ENCODE data around the gene HBS1L.
"Not testable (repeated sequence)": the region's sequence is repeated elsewhere in the genome, so short reads cannot be mapped to it uniquely, and the experiment has no call there.

HBS1L gene

DNA sequence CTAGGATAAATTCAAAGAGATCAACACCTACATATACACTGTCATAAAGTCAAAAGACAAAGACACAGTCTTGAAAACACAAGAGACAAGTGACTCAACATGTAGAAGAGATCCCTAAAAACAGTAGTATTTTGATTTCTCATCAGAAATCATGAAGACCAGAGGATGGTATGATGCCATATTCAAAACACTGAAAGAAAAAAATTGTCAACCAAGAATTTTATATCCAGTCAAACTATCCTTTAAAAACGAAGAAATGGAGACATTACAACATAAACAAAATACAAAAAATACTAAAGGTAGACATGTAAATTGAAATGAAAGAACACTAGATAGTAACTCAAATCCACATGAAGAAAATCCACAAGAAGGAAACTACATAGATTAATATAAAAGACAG is 27.3 kb upstream of the HBS1L start:
- in situ Hi-C loops (cut with MboI; ENCODE audit: low sequenced_read_pairs) = no loop called here

DNA sequence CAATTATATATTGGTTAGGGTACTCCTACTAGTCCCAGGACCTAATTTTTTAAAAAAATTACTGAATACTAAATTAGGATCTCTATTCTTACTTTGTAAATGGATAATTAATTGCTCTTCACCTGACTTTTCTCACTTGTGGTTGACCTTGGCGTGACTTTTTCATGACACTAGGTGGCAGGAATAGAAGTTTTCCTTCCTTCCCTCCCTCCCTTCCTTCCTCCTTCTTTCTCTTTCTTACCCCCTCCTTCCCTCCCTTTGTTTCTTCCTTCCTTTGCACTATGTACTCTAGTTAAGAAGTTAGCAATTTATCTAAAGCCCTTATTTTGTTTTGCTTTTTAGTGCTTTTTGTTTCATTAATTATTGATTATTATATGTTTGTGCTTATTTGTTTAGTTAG is 20.4 kb upstream of the HBS1L start:
- in situ Hi-C loops (cut with MboI; ENCODE audit: low sequenced_read_pairs) = no loop called here

- in situ Hi-C loops (cut with MboI; ENCODE audit: low sequenced_read_pairs) = no loop called here
Measured at GRCh38 chr6:135073756-135074393, 19.3 kb upstream of the HBS1L start.

DNA sequence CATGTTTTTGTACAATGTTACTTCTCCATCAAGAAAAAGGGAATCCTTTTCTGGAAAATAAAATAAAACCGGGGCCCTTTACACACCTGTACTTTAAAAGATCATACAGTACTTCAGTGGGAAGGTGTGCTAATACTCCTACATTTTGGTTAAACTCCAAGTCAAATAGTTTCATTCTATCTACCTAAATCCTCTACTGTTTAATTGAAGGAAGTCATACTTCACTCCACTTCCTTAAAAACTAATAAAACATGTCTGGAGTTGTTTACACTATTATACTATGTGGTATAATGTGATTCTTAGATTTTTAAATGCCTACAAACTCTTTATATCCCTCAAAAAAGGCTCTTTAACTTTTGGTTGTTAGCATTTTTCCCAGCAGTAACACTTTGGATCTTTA is 18.6 kb upstream of the HBS1L start:
- in situ Hi-C loops (cut with MboI; ENCODE audit: low sequenced_read_pairs) = no loop called here

- in situ Hi-C loops (cut with MboI; ENCODE audit: low sequenced_read_pairs) = no loop called here
Measured at GRCh38 chr6:135072753-135073152, 18.1 kb upstream of the HBS1L start.

GRCh38 chr6:135071541-135071940 is 16.9 kb upstream of the HBS1L start:
- in situ Hi-C loops (cut with MboI; ENCODE audit: low sequenced_read_pairs) = no loop called here

DNA sequence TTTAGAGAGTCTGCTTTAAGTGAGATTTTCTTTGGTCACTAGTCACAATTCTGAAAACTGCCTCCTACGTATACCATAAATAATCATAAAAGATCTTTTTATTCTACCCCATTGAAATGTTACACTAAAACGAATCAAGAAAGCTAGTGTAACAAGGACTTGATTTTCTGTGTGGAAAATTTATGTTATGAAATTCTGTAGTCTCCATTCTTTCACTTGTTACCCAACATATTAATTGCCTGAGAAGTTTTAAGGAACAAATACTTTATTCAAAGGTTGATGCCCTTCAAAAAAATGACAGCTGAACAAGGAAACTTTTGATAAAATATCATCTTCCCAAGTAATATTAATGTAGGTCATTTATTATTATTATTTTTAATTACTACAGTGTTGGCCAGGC is 13.3 kb upstream of the HBS1L start:
- in situ Hi-C loops (cut with MboI; ENCODE audit: low sequenced_read_pairs) = no loop called here

- in situ Hi-C loops (cut with MboI; ENCODE audit: low sequenced_read_pairs) = no loop called here
Measured at GRCh38 chr6:135066806-135067205, 12.2 kb upstream of the HBS1L start.

GRCh38 chr6:135066397-135066796 is 11.8 kb upstream of the HBS1L start:
- in situ Hi-C loops (cut with MboI; ENCODE audit: low sequenced_read_pairs) = no loop called here

DNA sequence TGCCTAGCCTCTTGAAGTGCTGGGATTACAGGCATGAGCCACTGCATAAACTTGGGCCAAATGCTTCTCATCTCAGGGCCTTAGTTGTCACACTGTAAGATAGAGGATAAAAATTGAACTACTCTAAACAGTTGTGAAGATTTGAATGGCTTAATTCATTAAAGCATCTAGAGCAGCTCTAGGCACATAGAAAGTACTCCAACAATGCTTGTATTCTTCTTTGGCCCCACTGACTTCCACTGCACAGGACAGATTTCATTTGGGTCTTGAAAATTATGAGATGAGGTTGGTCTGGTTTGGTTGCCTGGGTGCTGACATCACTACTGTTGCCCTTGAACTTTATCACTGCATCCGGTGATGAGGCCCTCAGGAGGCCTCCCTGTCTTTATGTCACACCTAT is 10.0 kb upstream of the HBS1L start:
- in situ Hi-C loops (cut with MboI; ENCODE audit: low sequenced_read_pairs) = no loop called here

GRCh38 chr6:135063926-135064325 is 9.3 kb upstream of the HBS1L start:
- in situ Hi-C loops (cut with MboI; ENCODE audit: low sequenced_read_pairs) = no loop called here

- in situ Hi-C loops (cut with MboI; ENCODE audit: low sequenced_read_pairs) = no loop called here
Measured at GRCh38 chr6:135062735-135063134, 8.1 kb upstream of the HBS1L start.

- in situ Hi-C loops (cut with MboI; ENCODE audit: low sequenced_read_pairs) = no loop called here
Measured at GRCh38 chr6:135060076-135060475, 5.5 kb upstream of the HBS1L start.

- in situ Hi-C loops (cut with MboI; ENCODE audit: low sequenced_read_pairs) = not testable (repeated sequence)
Measured at GRCh38 chr6:135058299-135058698, 3.7 kb upstream of the HBS1L start.

- in situ Hi-C loops (cut with MboI; ENCODE audit: low sequenced_read_pairs) = no loop called here
Measured at GRCh38 chr6:135056632-135057031, 2.0 kb upstream of the HBS1L start.

DNA sequence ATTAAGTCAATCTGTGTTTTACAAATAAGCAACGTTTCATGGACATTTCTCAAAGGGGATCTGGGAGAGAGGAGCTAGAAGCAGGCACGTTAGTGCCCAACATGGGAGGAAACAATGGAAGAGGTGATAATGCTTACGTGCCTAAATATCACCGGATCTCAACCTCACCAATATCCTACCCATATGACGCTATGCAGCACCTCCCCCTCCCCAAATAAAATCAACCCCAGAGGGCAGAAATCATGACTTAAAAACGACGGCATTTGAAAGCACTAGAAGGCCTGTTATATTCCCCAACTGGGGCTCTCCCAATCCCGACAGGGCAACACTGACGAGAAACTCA is 425 bp downstream of the HBS1L start:
- in situ Hi-C loops (cut with MboI; ENCODE audit: low sequenced_read_pairs) = no loop called here

DNA sequence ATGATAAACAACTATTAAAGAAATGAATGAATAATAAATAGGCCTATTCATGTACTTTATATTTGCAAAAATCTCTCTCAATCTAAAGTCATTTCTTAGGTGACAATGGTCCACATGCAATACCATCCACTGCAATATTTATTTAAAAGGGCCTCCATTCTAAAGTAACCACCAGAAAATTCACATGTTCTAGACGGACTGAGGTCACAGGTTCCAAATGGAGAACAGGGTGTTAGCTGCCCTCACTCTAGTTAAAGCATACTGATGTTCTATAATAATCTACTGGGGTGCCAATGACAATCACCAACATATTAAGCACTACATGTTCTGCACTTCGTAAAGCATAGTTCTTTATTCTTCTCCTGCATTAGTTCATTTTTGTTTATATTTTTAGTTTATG is 1.2 kb downstream of the HBS1L start:
- in situ Hi-C loops (cut with MboI; ENCODE audit: low sequenced_read_pairs) = no loop called here

DNA sequence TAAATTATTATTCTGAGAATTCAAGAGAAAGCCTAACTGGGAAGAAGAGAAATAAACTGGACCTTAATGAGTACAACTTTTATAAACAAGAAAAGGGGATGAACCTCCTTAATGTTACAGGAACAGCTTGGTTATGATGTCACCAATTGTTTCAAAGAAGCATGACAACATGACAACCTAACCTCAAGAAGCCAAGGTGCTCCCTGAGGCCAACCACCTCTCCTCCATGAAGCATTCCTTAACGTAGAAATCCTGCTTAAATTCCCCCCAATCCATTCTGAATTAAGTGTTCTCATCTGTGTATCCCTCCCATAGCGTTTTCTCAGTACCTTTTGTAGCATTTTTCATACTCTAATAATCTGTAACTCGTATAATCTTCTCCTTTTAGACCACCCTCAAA is 1.7 kb downstream of the HBS1L start:
- in situ Hi-C loops (cut with MboI; ENCODE audit: low sequenced_read_pairs) = no loop called here

DNA sequence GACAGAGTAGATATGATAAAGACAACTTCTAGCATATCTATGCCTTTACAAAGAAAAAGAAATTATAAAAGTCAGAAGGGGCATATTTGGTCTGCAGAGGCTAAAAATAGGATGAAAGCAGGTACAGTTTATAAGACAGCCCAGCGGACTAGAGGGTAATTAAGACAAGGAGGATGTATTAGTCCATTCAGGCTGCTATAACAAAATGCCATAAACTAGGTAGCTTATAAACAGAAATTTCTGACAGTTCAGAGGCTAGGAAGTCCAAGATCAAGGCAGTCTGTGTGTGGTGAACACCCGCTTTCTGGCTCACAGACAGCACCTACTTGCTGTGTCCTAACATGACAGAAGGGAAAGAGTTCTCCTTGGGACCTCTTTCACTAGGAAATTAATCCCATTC is 5.7 kb downstream of the HBS1L start:
- in situ Hi-C loops (cut with MboI; ENCODE audit: low sequenced_read_pairs) = no loop called here

DNA sequence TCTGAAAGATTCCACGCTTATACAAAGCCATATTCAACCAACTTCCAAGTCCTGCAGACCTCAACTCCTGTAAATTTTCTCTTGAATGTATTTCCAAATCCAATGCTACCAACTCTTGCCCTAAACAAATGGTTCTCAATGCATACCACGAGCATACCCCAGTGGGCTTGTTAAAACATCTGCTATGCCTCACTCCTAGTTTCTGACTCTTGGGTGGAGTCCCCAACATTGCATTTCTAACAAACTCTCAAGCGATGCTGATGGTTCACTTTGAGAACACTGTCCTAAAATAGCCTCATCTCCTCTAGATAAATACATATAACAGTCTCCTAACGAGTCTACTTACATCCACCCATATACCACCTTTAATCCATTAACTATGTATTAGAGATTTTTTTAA is 7.3 kb downstream of the HBS1L start:
- in situ Hi-C loops (cut with MboI; ENCODE audit: low sequenced_read_pairs) = no loop called here

- in situ Hi-C loops (cut with MboI; ENCODE audit: low sequenced_read_pairs) = no loop called here
Measured at GRCh38 chr6:135046912-135047311, 7.7 kb downstream of the HBS1L start.

DNA sequence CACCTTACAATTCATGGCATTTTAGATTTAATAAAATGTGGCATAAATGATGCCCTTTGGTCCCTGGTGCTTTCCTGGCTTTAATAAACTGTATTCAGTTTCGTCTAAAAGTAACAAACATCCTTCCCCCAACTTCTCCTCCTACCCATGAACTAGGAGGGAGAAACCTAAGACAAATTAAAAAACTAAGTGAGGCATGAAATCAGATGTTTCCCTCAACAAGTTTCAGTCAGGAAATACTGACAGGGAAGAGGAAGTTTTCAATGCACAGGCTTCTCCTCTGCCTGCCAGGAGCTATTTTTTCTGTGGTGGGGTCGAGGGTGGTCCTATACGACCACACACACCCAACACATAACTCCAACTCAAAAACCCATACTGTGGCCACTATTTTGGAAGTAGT is 10.0 kb downstream of the HBS1L start:
- in situ Hi-C loops (cut with MboI; ENCODE audit: low sequenced_read_pairs) = no loop called here

DNA sequence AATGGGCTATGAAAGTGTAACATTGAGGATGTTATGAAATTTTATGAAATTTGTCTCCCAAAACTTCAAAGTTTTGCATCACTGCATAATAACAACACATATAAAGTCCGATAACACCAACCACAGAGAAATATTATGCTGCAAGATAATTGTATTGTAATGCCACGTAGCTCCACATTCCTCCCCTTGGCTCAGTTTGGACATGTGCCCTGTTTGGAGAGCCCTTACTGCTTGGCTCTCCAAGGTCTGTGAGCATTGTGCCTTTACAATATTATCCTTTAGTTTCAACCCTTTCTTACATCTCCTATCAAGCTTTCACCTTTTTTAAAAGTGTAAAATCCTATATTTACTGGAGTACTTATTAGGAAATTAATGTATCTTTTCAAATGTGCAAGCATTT is 10.8 kb downstream of the HBS1L start:
- in situ Hi-C loops (cut with MboI; ENCODE audit: low sequenced_read_pairs) = no loop called here

GRCh38 chr6:135043364-135043763 is 11.3 kb downstream of the HBS1L start:
- in situ Hi-C loops (cut with MboI; ENCODE audit: low sequenced_read_pairs) = no loop called here
